Smooth muscle cell (in vitro differentiated cells): ENCODE measurements around the gene PDE6A. TPM values are rescaled to one million over a fixed set of nuclear protein-coding genes. Genes with fewer than 3 reads are reported as not detected.

Experiments used
- DNase-seq: peaks from one replicate; lab custom pipeline; 2025; ENCODE audit not compliant: unreplicated experiment; lab: John Stamatoyannopoulos, UW
- H2AFZ ChIP-seq: fragments of 200-600 bp; sonication (generic); 2 replicates; pipeline ENCODE4 v1.6.0; 2016; ENCODE audit warnings: antibody characterized with exemption, low read depth, mild to moderate bottlenecking
- H3F3A ChIP-seq: fragments of 200-600 bp; sonication (generic); 2 replicates; pipeline ENCODE4 v1.6.0; 2017; ENCODE audit warnings: antibody characterized with exemption, low read depth
- H3K27ac ChIP-seq: fragments of 200-600 bp; sonication (generic); 2 replicates; pipeline ENCODE4 v1.5.1; 2016; ENCODE audit warnings: low read depth, mild to moderate bottlenecking
- H3K27me3 ChIP-seq: fragments of 200-600 bp; sonication (generic); 2 replicates; pipeline ENCODE4 v1.6.1; 2016; ENCODE audit warnings: low read depth, mild to moderate bottlenecking
- H3K36me3 ChIP-seq: fragments of 200-600 bp; sonication (generic); 2 replicates; pipeline ENCODE4 v1.5.1; 2016; ENCODE audit warnings: low read depth
- H3K4me1 ChIP-seq: fragments of 200-600 bp; sonication (generic); 2 replicates; pipeline ENCODE4 v1.5.1; 2016; ENCODE audit warnings: low read depth
- H3K4me2 ChIP-seq: fragments of 200-600 bp; sonication (generic); 2 replicates; pipeline ENCODE4 v1.6.0; 2016; ENCODE audit warnings: mild to moderate bottlenecking
- H3K4me3 ChIP-seq: fragments of 200-600 bp; sonication (generic); 2 replicates; pipeline ENCODE4 v1.5.1; 2016; ENCODE audit warnings: mild to moderate bottlenecking
- H3K79me2 ChIP-seq: fragments of 200-600 bp; sonication (generic); 2 replicates; pipeline ENCODE4 v1.6.0; 2016; ENCODE audit warnings: low read depth, mild to moderate bottlenecking
- H3K9ac ChIP-seq: fragments of 200-600 bp; sonication (generic); 2 replicates; pipeline ENCODE4 v1.6.0; 2016; ENCODE audit warnings: low read depth
- H3K9me3 ChIP-seq: fragments of 200-600 bp; sonication (generic); replicated peaks from 2 replicates; pipeline ENCODE4 v1.5.1; 2016; ENCODE audit warnings: low read depth
- H4K20me1 ChIP-seq: fragments of 200-600 bp; sonication (generic); 2 replicates; pipeline ENCODE4 v1.6.0; 2016; ENCODE audit warnings: low read depth
- CTCF ChIP-seq: fragments of 200-600 bp; sonication (generic); IDR thresholded peaks from 2 replicates; pipeline ENCODE4 v1.5.1; 2017; ENCODE audit warnings: borderline replicate concordance, mild to moderate bottlenecking, antibody characterized with exemption; ENCODE audit not compliant: insufficient read depth, poor library complexity, severe bottlenecking
- WGBS: methylation state at CpG from one replicate; pipeline ENCODE4 v1.1.7; 2016; ENCODE audit warnings: low lambda C conversion rate; 5-methylcytosine and 5-hydroxymethylcytosine counted together
- polyA plus RNA-seq: library from polyadenylated mRNA; unstranded; fragments of >200 nt; fragmentation: Nextera tagmentation; extraction: Ambion mirVana; gene quantifications from 2 replicates; pipeline ENCODE4 v1.2.1, GENCODE V29; 2016
- total RNA-seq: library from RNA; depleted of rRNA; stranded (reverse); fragments of >200 nt; gene quantifications from 2 replicates; pipeline ENCODE4 v1.2.3, GENCODE V29; 2014

PDE6A gene
- total and polyA plus RNA-seq, 2 experiments from 2014 or later, result 0.05 TPM; not detected in 1

- DNase-seq, result no peak
- H3K9ac ChIP-seq, result no peak overlapping the region
These were observed 40.2 kb downstream of the PDE6A start for GRCh38 chr5:149904293-149904886.

GRCh38 chr5:149903404-149903803, 41.2 kb downstream of the PDE6A start:
- Histone ChIP-seq H3K27ac (no peak overlapping the region), H3F3A (no peaks in the 10 kb centered on the region), H3K4me1 (no peaks in the 10 kb centered on the region), H3K4me3 (no peak overlapping the region), H3K27me3 (no peaks in the 10 kb centered on the region), H3K36me3 (no peaks in the 10 kb centered on the region), H3K9me3 (no peaks in the 10 kb centered on the region), H2AFZ (no peak overlapping the region), H3K9ac (no peak overlapping the region), H3K4me2 (no peak overlapping the region), H4K20me1 (no peaks in the 10 kb centered on the region), H3K79me2 (no peaks in the 10 kb centered on the region)
- 98% methylated on average over 2 of the region's 2 CpGs for WGBS
- no peak for DNase-seq
- no peak for TF ChIP-seq CTCF

More at GRCh38 chr5:149904293-149904886, 40.2 kb downstream of the PDE6A start:
- WGBS, result 48% methylated on average over 4 of the region's 4 CpGs
- H3K27ac ChIP-seq, result no peak overlapping the region
- H3K4me2 ChIP-seq, result no peak overlapping the region
- no peaks in the 10 kb centered on the region for H3K4me1 ChIP-seq
- H3K79me2 ChIP-seq, result no peaks in the 10 kb centered on the region
- no peaks in the 10 kb centered on the region for H4K20me1 ChIP-seq
- no peaks in the 10 kb centered on the region for H3F3A ChIP-seq
- no peaks in the 10 kb centered on the region for H3K27me3 ChIP-seq
- TF ChIP-seq CTCF, result no peak
- H3K36me3 ChIP-seq, result no peaks in the 10 kb centered on the region
- H2AFZ ChIP-seq, result no peak overlapping the region
- no peak overlapping the region for H3K4me3 ChIP-seq
- no peaks in the 10 kb centered on the region for H3K9me3 ChIP-seq

- 82% methylated on average over 4 of the region's 4 CpGs for WGBS
- Histone ChIP-seq H3K4me3 (no peak overlapping the region), H3K9me3 (no peaks in the 10 kb centered on the region), H3K36me3 (no peaks in the 10 kb centered on the region), H3K79me2 (no peaks in the 10 kb centered on the region), H3K27ac (no peak overlapping the region), H4K20me1 (no peaks in the 10 kb centered on the region), H3K27me3 (no peaks in the 10 kb centered on the region), H2AFZ (no peak overlapping the region), H3K9ac (no peak overlapping the region), H3K4me1 (no peaks in the 10 kb centered on the region), H3K4me2 (no peak overlapping the region), H3F3A (no peaks in the 10 kb centered on the region)
- TF ChIP-seq CTCF, result no peak
- no peak for DNase-seq
These were observed 42.4 kb downstream of the PDE6A start for GRCh38 chr5:149902177-149902576.

- no peak overlapping the region for H3K27ac ChIP-seq
- no peaks in the 10 kb centered on the region for H3K27me3 ChIP-seq
These were observed 43.1 kb downstream of the PDE6A start for GRCh38 chr5:149901511-149901910.

More at GRCh38 chr5:149901511-149901910, 43.1 kb downstream of the PDE6A start:
- Histone ChIP-seq H3K79me2 (no peaks in the 10 kb centered on the region), H2AFZ (no peak overlapping the region), H4K20me1 (no peaks in the 10 kb centered on the region), H3K9ac (no peak overlapping the region), H3K9me3 (no peaks in the 10 kb centered on the region), H3K4me2 (no peak overlapping the region), H3K4me3 (no peak overlapping the region), H3F3A (no peaks in the 10 kb centered on the region), H3K4me1 (no peaks in the 10 kb centered on the region), H3K36me3 (no peaks in the 10 kb centered on the region)
- 76% methylated on average over 2 of the region's 2 CpGs for WGBS
- no peak for TF ChIP-seq CTCF
- no peak for DNase-seq
